Retinal pigment epithelial cell (primary cell): ENCODE results near the gene RSAD1.
A peak's percentile ranks its signal among the peaks of the same experiment; 100 is the strongest.

ENCODE experiments used
- DNase-seq: peaks from one replicate; pipeline ENCODE4 v3.0.0-alpha.2; 2010; ENCODE audit warnings: low read depth
- H3K4me3 ChIP-seq: 2 replicates; pipeline ENCODE4 v1.5.1; 2011; ENCODE audit warnings: mild to moderate bottlenecking, low read length, control low read depth, moderate library complexity
- TF ChIP-seq, protein P1 (sequence below): conservative IDR thresholded peaks from 2 replicates; pipeline ENCODE4 v1.5.1; 2011; ENCODE audit warnings: low read depth, low read length, control low read depth, inconsistent platforms

Gene RSAD1

GRCh38 chr17:50480854-50481490 is 2.3 kb downstream of the RSAD1 start:
- H3K4me3 ChIP-seq = no peak overlapping the region
- DNase-seq = no peak
- TF ChIP-seq, protein P1, sequence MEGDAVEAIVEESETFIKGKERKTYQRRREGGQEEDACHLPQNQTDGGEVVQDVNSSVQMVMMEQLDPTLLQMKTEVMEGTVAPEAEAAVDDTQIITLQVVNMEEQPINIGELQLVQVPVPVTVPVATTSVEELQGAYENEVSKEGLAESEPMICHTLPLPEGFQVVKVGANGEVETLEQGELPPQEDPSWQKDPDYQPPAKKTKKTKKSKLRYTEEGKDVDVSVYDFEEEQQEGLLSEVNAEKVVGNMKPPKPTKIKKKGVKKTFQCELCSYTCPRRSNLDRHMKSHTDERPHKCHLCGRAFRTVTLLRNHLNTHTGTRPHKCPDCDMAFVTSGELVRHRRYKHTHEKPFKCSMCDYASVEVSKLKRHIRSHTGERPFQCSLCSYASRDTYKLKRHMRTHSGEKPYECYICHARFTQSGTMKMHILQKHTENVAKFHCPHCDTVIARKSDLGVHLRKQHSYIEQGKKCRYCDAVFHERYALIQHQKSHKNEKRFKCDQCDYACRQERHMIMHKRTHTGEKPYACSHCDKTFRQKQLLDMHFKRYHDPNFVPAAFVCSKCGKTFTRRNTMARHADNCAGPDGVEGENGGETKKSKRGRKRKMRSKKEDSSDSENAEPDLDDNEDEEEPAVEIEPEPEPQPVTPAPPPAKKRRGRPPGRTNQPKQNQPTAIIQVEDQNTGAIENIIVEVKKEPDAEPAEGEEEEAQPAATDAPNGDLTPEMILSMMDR = no peak

GRCh38 chr17:50481648-50482047 is 3.0 kb downstream of the RSAD1 start:
- H3K4me3 ChIP-seq = no peak overlapping the region
- no peak for DNase-seq
- TF ChIP-seq, protein P1 = no peak

DNA sequence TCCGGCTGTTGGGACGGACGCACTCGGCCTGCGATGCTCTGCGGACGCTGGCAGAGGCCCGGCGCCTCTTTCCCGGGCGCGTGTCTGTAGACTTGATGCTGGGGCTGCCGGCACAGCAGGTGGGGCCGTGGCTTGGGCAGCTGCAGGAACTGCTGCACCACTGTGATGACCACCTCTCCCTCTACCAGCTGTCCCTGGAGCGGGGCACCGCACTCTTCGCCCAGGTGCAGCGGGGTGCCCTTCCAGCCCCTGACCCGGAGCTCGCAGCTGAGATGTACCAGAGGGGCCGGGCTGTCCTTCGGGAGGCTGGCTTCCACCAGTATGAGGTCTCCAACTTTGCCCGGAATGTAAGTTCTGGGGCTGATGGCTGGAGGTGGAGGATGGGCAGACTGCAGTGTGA is 3.5 kb downstream of the RSAD1 start:
- TF ChIP-seq, protein P1 = no peak
- no peak for DNase-seq
- H3K4me3 ChIP-seq = no peak overlapping the region

DNA sequence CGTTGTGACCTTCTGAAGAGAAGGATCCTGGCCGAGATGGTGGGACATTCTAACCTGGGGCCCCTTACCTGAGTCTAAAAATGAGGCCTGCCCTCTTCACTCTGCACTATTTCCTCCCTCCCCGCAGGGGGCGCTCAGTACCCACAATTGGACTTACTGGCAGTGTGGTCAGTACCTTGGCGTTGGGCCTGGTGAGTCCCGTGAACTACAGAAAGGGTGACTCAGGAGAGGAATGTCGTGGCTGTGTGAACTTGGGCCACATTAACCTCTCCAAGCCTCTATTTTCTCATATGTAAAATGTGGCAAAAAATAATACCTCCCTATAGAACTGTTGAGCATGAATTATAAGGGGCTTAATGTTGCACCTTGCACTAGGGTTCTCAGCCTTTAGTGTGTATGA is 3.9 kb downstream of the RSAD1 start:
- TF ChIP-seq, protein P1 = peak; percentile 90
- no peak overlapping the region for H3K4me3 ChIP-seq
- DNase-seq = peak; percentile 92

DNA sequence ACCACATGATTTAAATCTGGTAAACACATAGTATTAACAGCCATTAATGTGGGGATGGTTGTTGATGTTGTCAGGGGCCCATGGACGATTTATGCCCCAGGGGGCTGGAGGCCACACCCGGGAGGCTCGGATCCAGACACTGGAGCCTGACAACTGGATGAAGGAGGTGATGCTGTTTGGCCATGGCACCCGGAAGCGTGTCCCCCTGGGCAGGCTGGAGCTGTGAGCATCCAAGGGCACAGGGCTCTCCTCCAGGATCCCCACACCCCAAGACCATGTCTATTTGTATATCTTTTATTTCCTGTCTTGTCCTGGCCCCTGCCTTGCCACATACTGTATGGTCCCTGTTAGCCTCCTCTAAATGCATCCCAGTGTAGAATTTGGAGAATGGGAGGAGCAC is 4.6 kb downstream of the RSAD1 start:
- DNase-seq = no peak
- H3K4me3 ChIP-seq = no peak overlapping the region
- TF ChIP-seq, protein P1 = no peak

DNA sequence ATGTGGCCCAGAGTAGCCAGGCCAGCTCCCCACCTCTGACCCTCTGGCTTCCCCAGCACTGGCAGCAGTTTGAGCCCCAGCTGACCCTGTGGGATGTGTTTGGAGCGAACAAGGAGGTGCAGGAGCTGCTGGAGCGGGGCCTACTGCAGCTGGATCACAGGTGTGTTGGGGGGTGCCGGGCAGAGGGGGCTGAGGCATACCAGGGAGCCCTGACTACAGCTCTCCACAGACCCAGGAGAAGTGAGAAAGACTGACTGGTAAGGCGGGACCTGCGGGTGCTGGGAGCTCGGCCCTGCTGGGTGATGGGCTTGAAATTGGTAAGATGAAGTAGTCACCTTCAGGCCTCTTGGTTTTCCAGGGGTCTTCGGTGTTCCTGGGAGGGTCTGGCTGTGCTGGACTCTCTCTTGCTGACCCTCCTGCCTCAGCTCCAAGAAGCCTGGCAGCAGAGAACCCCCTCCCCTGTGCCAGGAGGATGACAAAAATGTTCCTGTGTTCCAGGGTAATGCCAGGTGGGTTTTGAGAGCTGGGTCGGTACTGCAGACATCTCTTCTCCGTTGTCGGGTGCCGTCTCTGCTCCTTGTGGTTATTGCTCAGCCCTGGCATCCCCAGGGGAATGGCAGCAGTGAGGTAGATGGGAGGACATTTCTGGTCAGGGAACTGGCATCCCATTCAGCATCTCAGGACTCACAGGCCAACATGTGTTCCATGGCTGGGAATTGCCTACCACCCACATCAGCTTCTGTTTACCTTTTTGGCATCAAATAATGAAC is 5.9 kb downstream of the RSAD1 start:
- H3K4me3 ChIP-seq = no peak overlapping the region
- no peak for DNase-seq
- TF ChIP-seq, protein P1 = no peak
